HepG2 (cell line): ENCODE results near the gene CMIP. TPM values are rescaled to one million over a fixed set of nuclear protein-coding genes. Genes with fewer than 3 reads are reported as not detected.
A peak's percentile ranks its signal among the peaks of the same experiment; 100 is the strongest.

ENCODE experiments used
- BHLHE40 ChIP-seq: IDR thresholded peaks from 2 replicates; pipeline ENCODE4 v1.6.1; 2011; ENCODE audit warnings: low read length, improper control_type of control experiment
- DMAP1 ChIP-seq: IDR thresholded peaks from 2 replicates; pipeline ENCODE4 v1.6.1; 2016
- EED ChIP-seq: sonication (generic); formaldehyde crosslinking; IDR thresholded peaks from 2 replicates; pipeline ENCODE4 v1.5.0; 2020; ENCODE audit warnings: mild to moderate bottlenecking, missing genetic modification reagents
- ELF1 ChIP-seq: sonication (generic); formaldehyde crosslinking; IDR thresholded peaks from 2 replicates; pipeline ENCODE4 v1.4.0; 2020; ENCODE audit warnings: missing genetic modification reagents
- GABPA ChIP-seq, 2 experiments: IDR thresholded peaks; 2 replicates each; pipeline ENCODE4 v1.6.1; 2011 to 2016; ENCODE audit warnings: low read depth in 2 of 2, low read length in 1 of 2, missing biosample characterization in 1 of 2, missing genetic modification characterization in 1 of 2
- KLF16 ChIP-seq, 2 experiments: sonication (generic) in 1 of 2; formaldehyde crosslinking in 1 of 2; IDR thresholded peaks; 2 replicates each; pipeline versions ENCODE4 v1.6.1 to v1.8.0; 2016 to 2023; ENCODE audit warnings: missing genetic modification reagents in 2 of 2, missing compliant biosample characterization in 1 of 2
- MEIS2 ChIP-seq: sonication (generic); formaldehyde crosslinking; IDR thresholded peaks from 2 replicates; pipeline ENCODE4 v1.9.0; 2021; ENCODE audit warnings: mild to moderate bottlenecking, missing genetic modification reagents
- RBM39 ChIP-seq: fragments of 200-400 bp; formaldehyde crosslinking; IDR thresholded peaks from one replicate; pipeline ENCODE4 v1.6.1; 2018; ENCODE audit warnings: antibody characterized with exemption, mild to moderate bottlenecking, low read depth, low read length; ENCODE audit not compliant: poor library complexity, severe bottlenecking
- RXRB ChIP-seq: IDR thresholded peaks from 2 replicates; pipeline ENCODE4 v1.6.1; 2016; ENCODE audit warnings: borderline replicate concordance, missing genetic modification reagents, missing compliant biosample characterization
- TBP ChIP-seq: sonication (generic); formaldehyde crosslinking; IDR thresholded peaks from 2 replicates; pipeline ENCODE4 v1.5.0; 2020; ENCODE audit warnings: missing genetic modification reagents
- TRIM24 ChIP-seq: sonication (generic); formaldehyde crosslinking; IDR thresholded peaks from 2 replicates; pipeline ENCODE4 v1.8.0; 2022; ENCODE audit warnings: mild to moderate bottlenecking, missing genetic modification reagents
- ZNF282 ChIP-seq: fragments of 450-650 bp; IDR thresholded peaks from 2 replicates; pipeline ENCODE4 v1.6.1; 2018; ENCODE audit not compliant: partially characterized antibody
- ZNF558 ChIP-seq: sonication (generic); formaldehyde crosslinking; IDR thresholded peaks from 2 replicates; pipeline ENCODE4 v1.9.0; 2022; ENCODE audit warnings: mild to moderate bottlenecking, missing genetic modification reagents, borderline replicate concordance
- ZNF670 ChIP-seq: sonication (generic); formaldehyde crosslinking; IDR thresholded peaks from 2 replicates; pipeline ENCODE4 v1.8.0; 2022; ENCODE audit warnings: mild to moderate bottlenecking, missing genetic modification reagents, borderline replicate concordance
- ZNF720 ChIP-seq: sonication (generic); formaldehyde crosslinking; IDR thresholded peaks from 2 replicates; pipeline ENCODE4 v1.4.0; 2020; ENCODE audit warnings: missing genetic modification reagents
- ZSCAN22 ChIP-seq: sonication (generic); formaldehyde crosslinking; IDR thresholded peaks from 2 replicates; pipeline ENCODE4 v1.4.0; 2020; ENCODE audit warnings: mild to moderate bottlenecking, missing genetic modification reagents
- polyA plus RNA-seq, 8 experiments: library from polyadenylated mRNA; depleted of rRNA in 3 of 8; stranded (reverse) in 7 of 8; unstranded in 1 of 8; fragments of >200 nt; fragmentation: Illumina TruSeq in 4 of 8; extraction: Trizol in 4 of 8; gene quantifications; 2 replicates each; pipeline versions ENCODE4 v1.2.1 to v1.2.3, GENCODE V29; 2011 to 2016; ENCODE audit warnings: low read depth in 4 of 8, missing spikeins in 1 of 8, mixed read lengths in 1 of 8; ENCODE audit not compliant: insufficient read depth in 1 of 8
- total RNA-seq, 5 experiments: library from RNA; depleted of rRNA; stranded (reverse); fragments of >200 nt; fragmentation: Illumina TruSeq; extraction: Trizol; gene quantifications; 2 replicates each; pipeline ENCODE4 v1.2.3, GENCODE V29; 2016; ENCODE audit warnings: low read depth in 1 of 5
- TF ChIP-seq, protein P1 (sequence below): sonication (generic); formaldehyde crosslinking; IDR thresholded peaks from 2 replicates; pipeline ENCODE4 v1.4.0; 2020; ENCODE audit warnings: mild to moderate bottlenecking, missing genetic modification reagents
- TF ChIP-seq, protein P2 (sequence below): sonication (generic); formaldehyde crosslinking; conservative IDR thresholded peaks from 2 replicates; pipeline ENCODE4 v1.4.0; 2020; ENCODE audit warnings: missing genetic modification reagents
- TF ChIP-seq, protein P3 (sequence below): sonication (generic); formaldehyde crosslinking; IDR thresholded peaks from 2 replicates; pipeline ENCODE4 v1.4.0; 2020; ENCODE audit warnings: missing genetic modification reagents
- TF ChIP-seq, protein P4 (sequence below): sonication (generic); formaldehyde crosslinking; IDR thresholded peaks from 2 replicates; pipeline ENCODE4 v1.5.0; 2020; ENCODE audit warnings: mild to moderate bottlenecking, missing genetic modification reagents
- TF ChIP-seq, protein P5 (sequence below): sonication (generic); formaldehyde crosslinking; IDR thresholded peaks from 2 replicates; pipeline ENCODE4 v1.4.0; 2020; ENCODE audit warnings: missing genetic modification reagents

The CMIP gene
- total and polyA plus RNA-seq, 2 of the 13 experiments (the other 11 are each of a cell fraction or from before 2014, with no cell fraction given), result 10.9 to 18.1 TPM

DNA sequence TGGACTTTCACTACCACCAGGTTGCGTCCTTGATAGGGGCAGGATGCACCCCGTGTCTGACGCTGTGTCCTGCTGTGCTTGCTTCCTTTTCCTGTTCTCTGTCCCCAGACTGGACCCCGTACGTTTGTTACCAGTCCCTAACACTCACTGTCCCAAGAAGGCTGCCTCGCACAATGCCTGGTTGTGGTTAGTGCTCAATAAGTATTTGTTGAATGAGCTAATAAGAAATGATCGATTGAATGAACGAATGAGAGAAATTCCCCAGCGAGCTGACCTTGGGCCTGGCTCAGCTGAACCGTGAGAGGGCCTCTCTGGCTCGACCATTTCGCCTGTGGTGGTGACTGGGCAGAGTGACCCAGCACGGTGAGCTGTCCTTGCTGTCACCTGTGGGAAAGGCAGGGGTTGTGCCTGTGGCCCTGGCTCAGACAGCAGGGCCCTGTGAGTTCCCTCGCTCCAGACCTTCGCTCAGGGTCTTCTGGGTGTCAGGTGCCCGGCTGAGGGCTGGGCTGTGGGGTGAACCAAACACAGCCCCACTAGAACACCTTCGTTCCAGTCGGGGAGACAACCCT lies 20.9 kb downstream of the CMIP start (continued):
- TF ChIP-seq, protein P1, sequence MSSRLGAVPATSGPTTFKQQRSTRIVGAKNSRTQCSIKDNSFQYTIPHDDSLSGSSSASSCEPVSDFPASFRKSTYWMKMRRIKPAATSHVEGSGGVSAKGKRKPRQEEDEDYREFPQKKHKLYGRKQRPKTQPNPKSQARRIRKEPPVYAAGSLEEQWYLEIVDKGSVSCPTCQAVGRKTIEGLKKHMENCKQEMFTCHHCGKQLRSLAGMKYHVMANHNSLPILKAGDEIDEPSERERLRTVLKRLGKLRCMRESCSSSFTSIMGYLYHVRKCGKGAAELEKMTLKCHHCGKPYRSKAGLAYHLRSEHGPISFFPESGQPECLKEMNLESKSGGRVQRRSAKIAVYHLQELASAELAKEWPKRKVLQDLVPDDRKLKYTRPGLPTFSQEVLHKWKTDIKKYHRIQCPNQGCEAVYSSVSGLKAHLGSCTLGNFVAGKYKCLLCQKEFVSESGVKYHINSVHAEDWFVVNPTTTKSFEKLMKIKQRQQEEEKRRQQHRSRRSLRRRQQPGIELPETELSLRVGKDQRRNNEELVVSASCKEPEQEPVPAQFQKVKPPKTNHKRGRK (CRISPR knock-in tag), result no peak
- TF ChIP-seq TBP (CRISPR knock-in tag) (no peak), EED (CRISPR knock-in tag) (no peak), ZNF720 (no peak), KLF16 (CRISPR knock-in tag; IDR thresholded peaks at IDR 0.05) (no peak), RXRB (CRISPR knock-in tag) (peak; percentile 45), DMAP1 (no peak), ZNF558 (no peak), RBM39 (no peak), BHLHE40 (no peak), GABPA (IDR thresholded peaks at IDR 0.05; ENCODE audit: low read depth, low read length) (no peak), GABPA (CRISPR knock-in tag; IDR thresholded peaks at IDR 0.05; ENCODE audit: low read depth) (no peak), ZNF670 (CRISPR knock-in tag) (no peak), MEIS2 (CRISPR knock-in tag) (peak; percentile 62; the same call in 1 of the 2 replicates), TRIM24 (no peak), ZNF282 (no peak), ELF1 (CRISPR knock-in tag) (no peak), ZSCAN22 (no peak)
- TF ChIP-seq, protein P2, sequence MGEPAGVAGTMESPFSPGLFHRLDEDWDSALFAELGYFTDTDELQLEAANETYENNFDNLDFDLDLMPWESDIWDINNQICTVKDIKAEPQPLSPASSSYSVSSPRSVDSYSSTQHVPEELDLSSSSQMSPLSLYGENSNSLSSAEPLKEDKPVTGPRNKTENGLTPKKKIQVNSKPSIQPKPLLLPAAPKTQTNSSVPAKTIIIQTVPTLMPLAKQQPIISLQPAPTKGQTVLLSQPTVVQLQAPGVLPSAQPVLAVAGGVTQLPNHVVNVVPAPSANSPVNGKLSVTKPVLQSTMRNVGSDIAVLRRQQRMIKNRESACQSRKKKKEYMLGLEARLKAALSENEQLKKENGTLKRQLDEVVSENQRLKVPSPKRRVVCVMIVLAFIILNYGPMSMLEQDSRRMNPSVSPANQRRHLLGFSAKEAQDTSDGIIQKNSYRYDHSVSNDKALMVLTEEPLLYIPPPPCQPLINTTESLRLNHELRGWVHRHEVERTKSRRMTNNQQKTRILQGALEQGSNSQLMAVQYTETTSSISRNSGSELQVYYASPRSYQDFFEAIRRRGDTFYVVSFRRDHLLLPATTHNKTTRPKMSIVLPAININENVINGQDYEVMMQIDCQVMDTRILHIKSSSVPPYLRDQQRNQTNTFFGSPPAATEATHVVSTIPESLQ, result no peak
- TF ChIP-seq, protein P3, sequence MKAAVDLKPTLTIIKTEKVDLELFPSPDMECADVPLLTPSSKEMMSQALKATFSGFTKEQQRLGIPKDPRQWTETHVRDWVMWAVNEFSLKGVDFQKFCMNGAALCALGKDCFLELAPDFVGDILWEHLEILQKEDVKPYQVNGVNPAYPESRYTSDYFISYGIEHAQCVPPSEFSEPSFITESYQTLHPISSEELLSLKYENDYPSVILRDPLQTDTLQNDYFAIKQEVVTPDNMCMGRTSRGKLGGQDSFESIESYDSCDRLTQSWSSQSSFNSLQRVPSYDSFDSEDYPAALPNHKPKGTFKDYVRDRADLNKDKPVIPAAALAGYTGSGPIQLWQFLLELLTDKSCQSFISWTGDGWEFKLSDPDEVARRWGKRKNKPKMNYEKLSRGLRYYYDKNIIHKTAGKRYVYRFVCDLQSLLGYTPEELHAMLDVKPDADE, result no peak
- TF ChIP-seq, protein P4, sequence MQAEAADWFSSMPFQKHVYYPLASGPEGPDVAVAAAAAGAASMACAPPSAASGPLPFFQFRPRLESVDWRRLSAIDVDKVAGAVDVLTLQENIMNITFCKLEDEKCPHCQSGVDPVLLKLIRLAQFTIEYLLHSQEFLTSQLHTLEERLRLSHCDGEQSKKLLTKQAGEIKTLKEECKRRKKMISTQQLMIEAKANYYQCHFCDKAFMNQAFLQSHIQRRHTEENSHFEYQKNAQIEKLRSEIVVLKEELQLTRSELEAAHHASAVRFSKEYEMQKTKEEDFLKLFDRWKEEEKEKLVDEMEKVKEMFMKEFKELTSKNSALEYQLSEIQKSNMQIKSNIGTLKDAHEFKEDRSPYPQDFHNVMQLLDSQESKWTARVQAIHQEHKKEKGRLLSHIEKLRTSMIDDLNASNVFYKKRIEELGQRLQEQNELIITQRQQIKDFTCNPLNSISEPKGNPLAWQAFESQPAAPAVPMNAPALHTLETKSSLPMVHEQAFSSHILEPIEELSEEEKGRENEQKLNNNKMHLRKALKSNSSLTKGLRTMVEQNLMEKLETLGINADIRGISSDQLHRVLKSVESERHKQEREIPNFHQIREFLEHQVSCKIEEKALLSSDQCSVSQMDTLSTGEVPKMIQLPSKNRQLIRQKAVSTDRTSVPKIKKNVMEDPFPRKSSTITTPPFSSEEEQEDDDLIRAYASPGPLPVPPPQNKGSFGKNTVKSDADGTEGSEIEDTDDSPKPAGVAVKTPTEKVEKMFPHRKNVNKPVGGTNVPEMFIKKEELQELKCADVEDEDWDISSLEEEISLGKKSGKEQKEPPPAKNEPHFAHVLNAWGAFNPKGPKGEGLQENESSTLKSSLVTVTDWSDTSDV (CRISPR knock-in tag), result no peak
- TF ChIP-seq, protein P5, sequence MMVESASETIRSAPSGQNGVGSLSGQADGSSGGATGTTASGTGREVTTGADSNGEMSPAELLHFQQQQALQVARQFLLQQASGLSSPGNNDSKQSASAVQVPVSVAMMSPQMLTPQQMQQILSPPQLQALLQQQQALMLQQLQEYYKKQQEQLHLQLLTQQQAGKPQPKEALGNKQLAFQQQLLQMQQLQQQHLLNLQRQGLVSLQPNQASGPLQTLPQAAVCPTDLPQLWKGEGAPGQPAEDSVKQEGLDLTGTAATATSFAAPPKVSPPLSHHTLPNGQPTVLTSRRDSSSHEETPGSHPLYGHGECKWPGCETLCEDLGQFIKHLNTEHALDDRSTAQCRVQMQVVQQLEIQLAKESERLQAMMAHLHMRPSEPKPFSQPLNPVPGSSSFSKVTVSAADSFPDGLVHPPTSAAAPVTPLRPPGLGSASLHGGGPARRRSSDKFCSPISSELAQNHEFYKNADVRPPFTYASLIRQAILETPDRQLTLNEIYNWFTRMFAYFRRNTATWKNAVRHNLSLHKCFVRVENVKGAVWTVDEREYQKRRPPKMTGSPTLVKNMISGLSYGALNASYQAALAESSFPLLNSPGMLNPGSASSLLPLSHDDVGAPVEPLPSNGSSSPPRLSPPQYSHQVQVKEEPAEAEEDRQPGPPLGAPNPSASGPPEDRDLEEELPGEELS (CRISPR knock-in tag), result no peak; the same call in 1 of the 2 replicates
